ENCODE measurements around the gene KLHDC4. TPM values are rescaled to one million over a fixed set of nuclear protein-coding genes. Genes with fewer than 3 reads are reported as not detected.
A peak's percentile ranks its signal among the peaks of the same experiment; 100 is the strongest.

KLHDC4 gene
- total RNA-seq, 2 experiments from 2014 or later = 65.9 to 70.2 TPM

- ChIA-PET CTCF (no interaction called here), POLR2A (no interaction called here)
- no peaks in the 10 kb centered on the region for H3K27me3 Mint-ChIP-seq
- DNase-seq = no peak
- no peaks in the 10 kb centered on the region for H3K9me3 Mint-ChIP-seq
- H3K4me1 Mint-ChIP-seq (ENCODE audit: low read depth) = no peaks in the 10 kb centered on the region
- H3K4me3 Mint-ChIP-seq = no peak overlapping the region
- no peaks in the 10 kb centered on the region for H3K36me3 Mint-ChIP-seq
- H3K27ac Mint-ChIP-seq = no peak overlapping the region
- intact Hi-C loops (cut with micrococcal nuclease) = no loop called here
Observed at GRCh38 chr16:87666919-87667318, 98.9 kb downstream of the KLHDC4 start.

DNA sequence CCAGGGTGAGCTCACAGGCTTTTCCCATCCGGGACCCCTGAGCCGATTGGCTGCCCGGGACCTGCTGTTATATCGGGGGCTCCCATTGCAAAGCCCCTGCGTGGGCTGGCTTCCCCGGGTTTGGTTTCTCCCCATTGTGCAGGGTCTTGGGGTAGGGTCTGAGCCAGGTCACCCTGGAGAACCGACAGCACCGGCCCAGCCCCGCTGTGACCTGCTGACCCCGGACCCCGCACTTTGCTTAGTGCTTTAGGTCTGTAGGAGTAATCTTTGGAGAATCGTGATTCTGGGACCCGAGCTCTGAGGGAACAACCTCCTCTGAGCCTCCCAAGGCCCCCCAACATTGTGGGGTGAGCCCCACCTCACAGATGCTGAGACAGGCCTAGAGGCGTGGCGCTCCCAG, 100.6 kb downstream of the KLHDC4 start:
- intact Hi-C loops (cut with micrococcal nuclease) = no loop called here
- no peak for DNase-seq
- Mint-ChIP-seq H3K9me3 (no peaks in the 10 kb centered on the region), H3K27me3 (peaks cover 12% of the 10 kb centered on the region), H3K4me3 (no peak overlapping the region), H3K36me3 (no peaks in the 10 kb centered on the region), H3K4me1 (ENCODE audit: low read depth) (no peaks in the 10 kb centered on the region), H3K27ac (no peak overlapping the region)
- CTCF ChIA-PET = interaction anchor here (2.9 kb wide), 1 partner anchor 29 kb away, joined by 9 read pairs; no protein-coding TSS in a partner anchor
- POLR2A ChIA-PET = no interaction called here

DNA sequence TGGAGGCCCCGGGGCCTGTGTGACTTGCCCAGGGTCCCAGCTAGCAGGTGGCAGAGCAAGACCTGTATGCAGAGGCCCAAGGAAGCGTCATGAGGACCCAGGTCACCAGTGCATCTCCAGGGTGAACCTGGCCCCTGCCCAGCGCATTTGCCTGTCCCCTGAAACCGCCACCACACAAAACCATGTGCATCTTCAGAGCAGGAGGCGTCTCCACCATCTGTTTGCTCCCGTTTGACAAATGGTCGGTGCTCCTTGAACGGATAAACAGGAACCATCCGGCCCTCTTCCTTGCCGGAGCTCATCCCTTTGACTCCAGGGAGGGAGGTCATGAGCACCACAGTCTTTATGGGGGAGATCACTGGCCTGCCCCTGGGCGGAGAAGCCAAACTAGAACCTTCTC, 101.0 kb downstream of the KLHDC4 start:
- H3K27me3 Mint-ChIP-seq = peaks cover 12% of the 10 kb centered on the region
- H3K36me3 Mint-ChIP-seq = no peaks in the 10 kb centered on the region
- CTCF ChIA-PET = interaction anchor here (2.9 kb wide), 1 partner anchor 29 kb away, joined by 9 read pairs; no protein-coding TSS in a partner anchor
- POLR2A ChIA-PET = no interaction called here
- DNase-seq = no peak
- intact Hi-C loops (cut with micrococcal nuclease) = no loop called here
- no peak overlapping the region for H3K4me3 Mint-ChIP-seq
- no peaks in the 10 kb centered on the region for H3K9me3 Mint-ChIP-seq
- H3K4me1 Mint-ChIP-seq (ENCODE audit: low read depth) = no peaks in the 10 kb centered on the region
- H3K27ac Mint-ChIP-seq = no peak overlapping the region

DNA sequence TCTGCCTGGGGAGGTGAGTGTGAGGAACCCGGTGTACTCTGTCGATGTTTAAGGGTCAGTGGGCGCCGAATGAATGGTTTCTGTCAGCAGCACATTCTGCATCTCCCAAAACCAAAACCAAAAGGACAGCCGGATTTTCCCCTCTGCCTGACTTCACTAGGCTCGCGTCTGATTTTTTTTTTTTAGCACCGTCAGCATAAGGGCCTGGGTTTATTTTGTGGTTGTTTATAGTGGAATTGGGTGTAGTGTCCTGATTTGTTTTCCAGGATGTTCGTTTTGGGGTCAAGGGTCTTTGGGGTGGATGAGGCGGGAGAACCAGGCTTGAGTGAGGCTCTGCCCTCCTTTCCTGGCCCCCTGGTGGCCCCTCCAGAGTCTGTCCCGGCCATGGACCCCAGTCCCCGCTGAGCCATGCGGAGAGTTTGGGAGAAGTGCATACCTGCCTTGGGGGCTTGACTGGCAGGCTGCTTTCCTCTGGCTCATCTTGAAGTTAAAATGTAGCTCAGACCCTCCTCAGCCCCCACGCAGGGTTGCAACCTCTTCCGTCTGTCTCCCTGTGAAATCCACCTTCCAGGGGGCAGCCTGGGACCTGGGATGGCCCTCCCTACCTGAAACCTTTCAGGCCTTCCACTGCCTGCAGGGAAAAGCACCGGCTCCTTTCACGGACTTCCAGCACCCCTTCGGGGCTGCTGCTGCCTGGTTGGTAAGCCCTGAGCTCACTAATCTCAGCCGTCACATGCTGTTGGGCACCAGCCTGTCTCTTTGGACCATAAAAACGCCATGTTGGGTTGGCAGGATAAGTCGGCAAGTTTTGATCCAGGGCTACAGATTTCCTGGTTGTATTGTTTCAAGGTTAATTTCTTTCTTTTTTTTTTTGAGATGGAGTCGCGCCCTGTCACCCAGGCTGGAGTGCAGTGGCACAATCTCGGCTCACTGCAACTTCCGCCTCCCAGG, 103.3 kb downstream of the KLHDC4 start:
- H3K4me3 Mint-ChIP-seq = no peak overlapping the region
- ChIA-PET CTCF (no interaction called here), POLR2A (no interaction called here)
- no peak for DNase-seq
- peaks cover 2% of the 10 kb centered on the region for H3K9me3 Mint-ChIP-seq
- no peak overlapping the region for H3K27ac Mint-ChIP-seq
- intact Hi-C loops (cut with micrococcal nuclease) = no loop called here
- H3K4me1 Mint-ChIP-seq (ENCODE audit: low read depth) = no peaks in the 10 kb centered on the region
- peaks cover 12% of the 10 kb centered on the region for H3K27me3 Mint-ChIP-seq
- no peaks in the 10 kb centered on the region for H3K36me3 Mint-ChIP-seq

GRCh38 chr16:87661561-87661960, 104.2 kb downstream of the KLHDC4 start:
- peaks cover 12% of the 10 kb centered on the region for H3K27me3 Mint-ChIP-seq
- no peak overlapping the region for H3K27ac Mint-ChIP-seq
- POLR2A ChIA-PET = no interaction called here
- H3K36me3 Mint-ChIP-seq = no peaks in the 10 kb centered on the region
- H3K9me3 Mint-ChIP-seq = peaks cover 2% of the 10 kb centered on the region
- CTCF ChIA-PET = no interaction called here
- peak; percentile 45 for DNase-seq
- intact Hi-C loops (cut with micrococcal nuclease) = no loop called here
- H3K4me1 Mint-ChIP-seq (ENCODE audit: low read depth) = no peaks in the 10 kb centered on the region
- H3K4me3 Mint-ChIP-seq = no peak overlapping the region

DNA sequence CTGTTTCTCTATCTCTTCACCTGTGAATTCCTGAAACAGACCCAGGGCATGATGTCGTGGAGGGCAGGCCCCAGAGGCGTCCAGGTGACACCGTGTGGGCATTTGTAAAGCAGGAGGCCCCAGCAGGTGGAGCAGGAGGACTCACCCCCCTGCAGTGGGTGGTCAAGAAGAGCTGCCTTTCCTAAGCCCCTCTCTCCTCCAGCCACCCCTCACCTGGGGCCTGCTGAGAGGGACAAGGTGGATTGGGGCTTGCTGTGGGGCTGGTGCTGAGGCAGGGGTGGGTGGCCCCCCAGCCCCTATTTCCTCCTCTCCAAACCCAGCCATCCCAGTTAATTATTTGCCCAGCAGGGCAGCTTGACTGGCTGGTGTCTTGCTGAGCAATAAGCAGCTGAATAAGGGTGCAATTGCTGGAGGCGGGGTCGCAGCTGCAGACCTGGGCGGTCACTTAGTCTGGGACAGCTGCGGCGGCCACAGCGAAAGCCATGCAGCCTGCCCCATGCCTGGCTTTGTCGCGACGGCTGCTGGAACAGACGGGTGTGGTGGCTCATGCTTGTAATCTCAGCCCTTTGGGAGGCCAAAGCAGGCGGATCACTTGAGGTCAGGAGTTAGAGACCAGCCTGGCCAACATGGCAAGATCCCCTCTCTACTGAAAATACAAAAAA, 107.1 kb downstream of the KLHDC4 start:
- no peaks in the 10 kb centered on the region for H3K4me1 Mint-ChIP-seq (ENCODE audit: low read depth)
- intact Hi-C loops (cut with micrococcal nuclease) = no loop called here
- POLR2A ChIA-PET = no interaction called here
- peaks cover 12% of the 10 kb centered on the region for H3K27me3 Mint-ChIP-seq
- no peak overlapping the region for H3K4me3 Mint-ChIP-seq
- no peak for DNase-seq
- CTCF ChIA-PET = no interaction called here
- no peak overlapping the region for H3K27ac Mint-ChIP-seq
- H3K9me3 Mint-ChIP-seq = peaks cover 2% of the 10 kb centered on the region
- H3K36me3 Mint-ChIP-seq = no peaks in the 10 kb centered on the region

Other genes starting within 250 kb of the KLHDC4 start
- gene JPH3, start 163.5 kb downstream of the KLHDC4 start, total RNA-seq = under 1 TPM; 0.07 to 0.12 TPM
- gene SLC7A5, start 103.5 kb upstream of the KLHDC4 start, total RNA-seq = 100 to 1,000 TPM; 262 TPM
- gene CA5A, start 170.5 kb upstream of the KLHDC4 start, total RNA-seq = not detected
- 10 to 100 TPM; 29.6 to 30.6 TPM for gene BANP, start 185.4 kb upstream of the KLHDC4 start, total RNA-seq